ENCODE results near the gene AASDH.

Gene AASDH

DNA sequence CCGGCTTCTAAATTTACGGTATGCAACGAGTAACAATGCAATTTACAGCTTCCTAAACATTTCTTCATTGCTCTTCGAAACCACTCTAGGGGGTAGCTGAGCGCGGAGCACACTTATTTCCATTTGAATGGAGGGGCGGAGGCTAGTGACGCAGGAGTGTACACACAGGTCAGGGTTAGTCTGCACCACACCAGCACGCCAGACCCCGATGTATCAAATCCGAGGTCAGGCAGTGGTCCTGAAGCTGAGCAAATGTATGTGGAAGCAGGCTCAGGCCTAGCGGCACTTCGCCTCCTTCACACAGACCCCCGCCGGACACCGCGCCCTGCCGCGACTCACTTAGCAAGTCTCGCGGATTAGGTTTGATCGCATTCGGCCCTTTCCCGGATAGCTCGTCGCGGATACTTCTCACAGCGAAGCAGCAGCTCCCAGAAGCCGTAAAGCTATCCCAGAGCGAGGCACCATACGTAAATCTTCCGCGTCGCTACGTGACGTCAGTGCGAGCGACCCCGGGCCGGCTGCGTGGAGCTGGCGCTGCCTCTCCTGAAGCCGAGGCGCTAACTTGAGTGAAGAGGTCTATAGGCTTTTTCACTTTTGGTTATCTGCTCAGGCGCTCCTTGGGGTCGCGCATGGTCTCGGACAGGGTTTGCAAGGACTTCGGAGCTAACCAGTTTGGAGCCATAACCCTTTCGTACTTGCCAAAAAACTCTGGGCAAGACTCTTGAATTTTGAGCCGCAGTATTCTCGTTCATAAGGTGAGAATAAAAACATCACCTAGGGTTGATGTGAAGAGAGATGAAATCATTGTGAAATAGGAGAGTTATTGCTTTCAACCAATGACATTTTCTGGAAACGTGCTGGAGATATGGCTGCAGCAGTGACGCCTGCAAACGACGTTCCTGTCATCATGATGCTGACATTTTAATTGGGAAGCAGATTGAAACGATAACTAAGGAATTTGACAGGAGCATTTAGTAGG lies at the start of gene AASDH:
Gene AASDH (minus strand): TSS at position 469 of the 979 bp plus-strand sequence. CDS start 3,192 bp downstream, outside the sequence.
- DNase-seq (ENCODE audit: low spot score), result peak; percentile 93
- ChIA-PET CTCF (interaction anchor here (0.6 to 1.0 kb wide), 3 partner anchors 11 to 438 kb away, joined by 3 to 4 read pairs (median 3); partner anchors contain the start of gene CEP135), POLR2A (ENCODE audit: low non-redundant PET) (interaction anchor here (0.7 to 1.4 kb wide), 5 partner anchors 10 to 81 kb away, joined by 3 to 8 read pairs (median 4); partner anchors contain the start of genes PAICS and PPAT)
- TF ChIP-seq, protein P1, sequence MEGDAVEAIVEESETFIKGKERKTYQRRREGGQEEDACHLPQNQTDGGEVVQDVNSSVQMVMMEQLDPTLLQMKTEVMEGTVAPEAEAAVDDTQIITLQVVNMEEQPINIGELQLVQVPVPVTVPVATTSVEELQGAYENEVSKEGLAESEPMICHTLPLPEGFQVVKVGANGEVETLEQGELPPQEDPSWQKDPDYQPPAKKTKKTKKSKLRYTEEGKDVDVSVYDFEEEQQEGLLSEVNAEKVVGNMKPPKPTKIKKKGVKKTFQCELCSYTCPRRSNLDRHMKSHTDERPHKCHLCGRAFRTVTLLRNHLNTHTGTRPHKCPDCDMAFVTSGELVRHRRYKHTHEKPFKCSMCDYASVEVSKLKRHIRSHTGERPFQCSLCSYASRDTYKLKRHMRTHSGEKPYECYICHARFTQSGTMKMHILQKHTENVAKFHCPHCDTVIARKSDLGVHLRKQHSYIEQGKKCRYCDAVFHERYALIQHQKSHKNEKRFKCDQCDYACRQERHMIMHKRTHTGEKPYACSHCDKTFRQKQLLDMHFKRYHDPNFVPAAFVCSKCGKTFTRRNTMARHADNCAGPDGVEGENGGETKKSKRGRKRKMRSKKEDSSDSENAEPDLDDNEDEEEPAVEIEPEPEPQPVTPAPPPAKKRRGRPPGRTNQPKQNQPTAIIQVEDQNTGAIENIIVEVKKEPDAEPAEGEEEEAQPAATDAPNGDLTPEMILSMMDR (conservative IDR thresholded peaks at IDR 0.05; ENCODE audit: low read depth), result no peak
- peak within 1 kb of the TSS; percentile 96 for H3K27ac ChIP-seq

DNA sequence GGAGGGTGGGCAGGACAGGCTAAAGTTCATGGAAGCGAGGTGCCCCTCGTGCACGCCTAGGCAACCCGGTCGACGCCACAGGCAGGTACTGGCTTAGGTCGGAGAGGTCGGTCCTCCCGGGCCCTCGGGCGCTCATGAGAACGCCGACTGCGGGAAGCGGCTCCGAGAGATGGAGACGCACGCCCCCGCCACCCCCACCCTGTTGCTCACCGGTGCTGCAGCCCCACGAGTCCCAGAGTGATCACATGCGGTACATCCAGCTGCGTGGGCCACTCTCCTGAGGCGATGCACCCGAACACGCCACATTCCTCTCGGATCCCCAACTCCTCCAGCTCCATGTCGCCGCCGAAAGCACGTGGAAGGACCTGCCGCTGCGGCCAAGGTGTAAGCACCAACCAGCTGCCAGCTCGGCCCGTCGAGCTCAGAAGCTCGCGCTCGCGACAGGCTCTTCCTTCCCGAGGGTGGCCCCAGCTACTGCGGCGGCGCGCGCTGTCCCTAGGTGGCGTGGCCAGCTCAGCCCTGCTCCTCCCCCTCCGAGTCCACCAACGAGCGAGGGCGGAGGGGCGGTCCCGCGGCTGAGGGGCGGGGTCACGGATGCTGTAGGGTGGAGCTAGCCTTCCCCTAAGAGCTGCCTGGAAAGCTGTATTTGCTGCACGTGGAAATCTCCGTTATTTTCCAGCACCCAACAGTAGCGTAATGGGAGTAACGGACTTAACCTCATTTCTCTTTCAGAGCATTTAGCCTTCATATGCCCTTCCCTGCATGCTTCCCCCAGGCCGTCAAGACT lies 48.0 kb upstream of the AASDH start, which contains the start of gene PPAT:
Gene PPAT (minus strand): TSS at position 476 of the 787 bp plus-strand sequence. CDS start 138 bp downstream, at position 338.
- DNase-seq (ENCODE audit: low spot score), result peak; percentile 97
- TF ChIP-seq, protein P1 (conservative IDR thresholded peaks at IDR 0.05; ENCODE audit: low read depth), result 0 out of 2 replicates have a peak, but pooled peaks have one; percentile 8
- ChIA-PET POLR2A (ENCODE audit: low non-redundant PET) (interaction anchor here (0.7 to 1.3 kb wide), 6 partner anchors 24 to 542 kb away, joined by 3 to 13 read pairs (median 7); partner anchors contain the start of genes AASDH and NOA1), CTCF (interaction anchor here (0.6 kb wide), 1 partner anchor 9 kb away, joined by 4 read pairs; no protein-coding TSS in a partner anchor)
- H3K27ac ChIP-seq, result peak within 1 kb of the TSS; percentile 95

DNA sequence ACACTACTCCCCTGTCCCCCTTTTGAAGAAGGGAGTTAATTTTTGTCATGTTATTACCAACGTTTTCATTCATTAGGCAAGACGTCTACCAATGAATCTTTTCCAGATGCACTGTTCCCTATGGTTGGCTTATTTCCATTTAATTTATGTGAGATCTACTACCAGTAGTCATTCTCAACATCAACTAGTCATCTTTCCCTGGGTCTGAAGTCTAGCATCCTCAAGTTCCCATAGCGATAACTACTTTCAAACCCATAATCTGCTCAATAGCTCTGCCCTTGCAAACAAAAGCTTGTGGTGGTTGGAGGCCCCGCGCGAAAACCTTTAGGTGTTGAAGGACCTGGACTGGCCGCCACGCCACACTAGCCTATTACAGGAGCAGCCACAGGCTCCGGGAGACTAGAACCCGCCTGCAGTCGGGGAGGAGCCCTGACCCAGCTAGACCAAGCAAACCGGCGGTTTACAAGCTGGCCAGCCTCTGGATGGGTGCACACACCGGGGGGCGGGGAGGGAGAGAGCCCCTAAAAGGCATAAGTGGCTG lies 47.4 kb upstream of the AASDH start:
- DNase-seq (ENCODE audit: low spot score), result peak; percentile 55
- ChIA-PET CTCF (interaction anchor here (0.6 kb wide), 1 partner anchor 482 kb away, joined by 4 read pairs; no protein-coding TSS in a partner anchor), POLR2A (ENCODE audit: low non-redundant PET) (interaction anchor here (1.1 to 1.3 kb wide), 2 partner anchors 33 to 47 kb away, joined by 8 to 11 read pairs; partner anchors contain the start of gene AASDH)
- TF ChIP-seq, protein P1 (conservative IDR thresholded peaks at IDR 0.05; ENCODE audit: low read depth), result no peak
- peak overlapping the region; percentile 95 for H3K27ac ChIP-seq

DNA sequence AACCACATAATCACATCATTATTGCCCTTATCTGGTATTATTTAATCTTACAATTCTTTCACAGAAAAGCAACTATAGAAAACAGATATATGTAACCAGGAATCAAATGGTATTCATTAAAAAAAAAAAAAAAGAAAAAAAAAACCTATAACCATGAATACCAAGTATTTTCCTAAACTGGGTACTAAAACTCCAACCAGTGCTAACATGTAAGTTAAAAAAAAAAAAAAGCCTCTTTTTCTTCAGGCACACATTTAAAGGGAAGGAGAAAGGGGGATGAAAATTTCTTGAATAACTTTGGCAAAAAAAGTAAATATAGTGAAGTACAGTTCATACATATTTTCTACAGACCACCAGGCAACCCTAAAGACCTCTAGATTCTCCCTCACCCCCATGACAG lies 46.0 kb upstream of the AASDH start:
- DNase-seq (ENCODE audit: low spot score), result no peak
- TF ChIP-seq, protein P1 (conservative IDR thresholded peaks at IDR 0.05; ENCODE audit: low read depth), result no peak
- ChIA-PET POLR2A (ENCODE audit: low non-redundant PET) (no interaction called here), CTCF (interaction anchor here (0.6 to 0.9 kb wide), 2 partner anchors 28 to 297 kb away, joined by 3 to 4 read pairs; no protein-coding TSS in a partner anchor)
- peak overlapping the region; percentile 37; the same call in 1 of the 2 replicates for H3K27ac ChIP-seq

DNA sequence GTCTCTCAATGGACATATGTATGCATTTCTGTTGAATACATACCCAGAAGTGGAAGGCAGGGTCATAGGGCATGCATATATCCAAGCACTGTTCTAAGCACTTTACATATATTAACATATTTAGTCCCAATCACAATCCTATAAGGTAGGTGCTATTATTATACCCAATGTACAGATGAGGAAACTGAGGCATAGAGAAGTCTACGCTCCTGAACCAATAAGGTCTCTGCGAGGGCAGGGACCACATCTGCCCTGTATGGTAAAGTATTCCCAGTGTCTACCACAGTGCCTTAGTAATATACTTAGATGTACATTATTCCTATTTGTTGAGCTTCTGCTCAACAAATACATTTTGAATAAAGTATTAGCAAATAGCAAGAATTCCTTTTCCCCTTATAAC lies 42.9 kb upstream of the AASDH start:
- TF ChIP-seq, protein P1 (conservative IDR thresholded peaks at IDR 0.05; ENCODE audit: low read depth), result no peak
- no peak overlapping the region for H3K27ac ChIP-seq
- CTCF ChIA-PET, result no interaction called here
- no peak for DNase-seq (ENCODE audit: low spot score)
- POLR2A ChIA-PET (ENCODE audit: low non-redundant PET), result no interaction called here

Data from RWPE1 (cell line).